GM19328 (cell line): ENCODE results near the gene CNPY2.
"Not testable (repeated sequence)": the region's sequence is repeated elsewhere in the genome, so short reads cannot be mapped to it uniquely, and the experiment has no call there.

ENCODE experiments used
- ATAC-seq: cut with Tn5 transposase; IDR thresholded peaks from one replicate; pipeline ENCODE4 v1.9.1; 2021; ENCODE audit warnings: mild to moderate bottlenecking, moderate library complexity; ENCODE audit not compliant: unreplicated experiment

Gene CNPY2

DNA sequence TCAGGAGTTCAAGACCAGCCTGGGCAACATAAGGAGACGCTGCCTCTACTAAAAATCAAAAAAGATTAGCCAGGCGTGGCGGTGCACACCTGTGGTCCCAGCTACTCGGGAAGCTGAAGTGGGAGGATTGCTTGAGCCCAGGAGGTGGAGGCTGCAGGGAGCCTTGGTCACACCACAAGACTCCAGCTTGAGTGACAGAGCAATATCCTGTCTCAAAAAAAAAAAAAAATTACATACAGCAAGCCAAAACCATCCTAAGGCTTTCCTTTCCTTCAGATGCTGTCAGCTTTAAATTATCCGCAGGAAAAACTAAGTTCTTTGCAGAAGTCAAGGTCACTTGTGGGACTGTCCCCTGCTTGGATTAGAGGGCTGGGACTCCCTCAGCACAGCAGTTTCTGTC is 17.0 kb downstream of the CNPY2 start:
- no peak for ATAC-seq

- no peak for ATAC-seq
These were observed 18.4 kb downstream of the CNPY2 start for GRCh38 chr12:56297400-56297799.

DNA sequence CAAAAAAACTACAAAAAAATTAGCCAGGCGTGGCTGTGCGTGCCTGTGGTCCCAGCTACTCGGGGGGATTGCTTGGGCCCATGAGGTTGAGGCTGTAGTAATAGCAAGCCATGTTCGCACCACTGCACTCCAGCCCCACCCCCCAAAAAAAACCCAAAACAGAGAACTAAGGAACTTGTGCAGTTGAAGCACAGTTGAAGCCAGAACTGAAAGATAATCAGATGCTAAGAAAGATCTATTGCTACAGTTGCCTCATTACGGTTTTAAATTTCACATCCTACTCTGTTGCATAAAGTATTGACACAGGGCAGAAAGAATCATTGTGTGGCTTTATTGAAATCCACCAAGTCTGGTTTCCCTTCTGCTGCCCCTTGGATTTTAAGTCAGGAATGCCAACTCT is 19.5 kb downstream of the CNPY2 start:
- ATAC-seq: no peak

DNA sequence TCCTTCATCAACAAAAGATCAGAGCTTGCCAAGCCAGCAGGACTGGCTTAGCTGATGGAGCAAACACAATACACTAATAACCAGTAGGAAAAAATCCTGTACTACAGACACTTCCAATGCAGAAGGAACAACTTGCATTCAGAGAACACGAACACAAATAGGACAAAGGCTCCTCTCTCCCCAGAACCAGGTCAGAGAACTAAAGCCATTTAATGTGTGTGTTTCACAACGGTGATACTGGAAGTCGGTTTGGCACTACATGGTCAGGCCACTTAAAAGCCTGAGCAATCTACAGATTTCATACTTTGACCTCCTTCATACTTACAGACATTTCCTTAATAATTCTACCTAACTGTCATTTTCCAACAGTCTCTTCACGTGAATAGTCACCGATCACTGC is 22.0 kb downstream of the CNPY2 start:
- ATAC-seq: no peak

DNA sequence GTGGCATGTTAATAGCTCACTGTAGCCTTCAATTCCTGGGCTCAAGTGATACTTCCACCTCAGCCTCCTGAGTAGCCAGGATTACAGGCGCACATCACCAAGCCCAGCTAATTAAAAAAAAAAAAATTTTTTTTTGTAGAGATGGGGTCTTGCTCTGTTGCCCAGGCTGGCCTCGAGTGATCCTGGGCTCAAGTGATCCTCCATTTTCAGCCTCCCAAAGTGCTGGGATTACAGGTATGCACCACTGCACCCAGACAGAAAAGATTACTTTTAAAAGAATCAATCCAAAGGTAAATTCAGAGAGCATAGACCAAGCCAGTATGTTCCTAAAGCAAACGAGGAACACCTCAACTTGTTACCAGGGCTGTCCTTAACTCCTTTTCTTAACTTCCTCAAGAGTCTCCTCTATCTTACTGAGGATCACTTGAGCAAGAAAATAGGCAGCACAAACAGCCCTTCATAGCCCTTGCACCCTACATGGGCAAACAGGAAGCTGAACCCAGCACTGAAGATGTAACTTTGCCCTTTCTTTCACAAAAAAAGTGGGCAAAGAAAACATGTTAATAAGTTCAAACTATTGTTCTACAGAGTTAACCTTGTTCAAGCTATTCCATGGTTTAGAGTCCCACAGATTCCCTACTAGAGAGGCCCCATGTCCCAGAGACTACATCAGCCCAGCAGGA is 26.9 kb downstream of the CNPY2 start:
- ATAC-seq: no peak

- ATAC-seq: no peak
These were observed 29.6 kb downstream of the CNPY2 start for GRCh38 chr12:56286044-56286830.

- ATAC-seq: not testable (repeated sequence)
These were observed 31.5 kb downstream of the CNPY2 start for GRCh38 chr12:56284263-56284662.

DNA sequence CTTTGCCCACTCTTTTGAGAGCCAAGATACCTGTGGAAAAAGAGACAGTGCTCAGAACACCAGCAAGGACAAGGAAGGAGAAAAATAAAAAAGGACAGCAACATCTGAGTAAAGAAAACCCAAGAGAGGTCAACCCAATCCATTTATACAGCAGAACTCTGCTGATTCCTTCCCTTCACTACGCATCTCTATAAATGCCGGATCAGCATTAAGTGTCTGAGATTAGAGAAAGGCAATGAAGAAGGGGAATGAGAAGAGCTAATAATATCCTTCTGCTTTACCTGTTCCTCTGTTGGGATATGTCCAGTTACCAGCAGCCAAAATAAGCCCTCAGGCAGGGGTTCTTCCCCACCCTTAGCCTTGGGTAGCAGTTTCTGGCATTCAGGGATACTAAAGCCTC is 33.2 kb downstream of the CNPY2 start:
- ATAC-seq: no peak

GRCh38 chr12:56282030-56282429 is 33.8 kb downstream of the CNPY2 start:
- ATAC-seq: no peak

DNA sequence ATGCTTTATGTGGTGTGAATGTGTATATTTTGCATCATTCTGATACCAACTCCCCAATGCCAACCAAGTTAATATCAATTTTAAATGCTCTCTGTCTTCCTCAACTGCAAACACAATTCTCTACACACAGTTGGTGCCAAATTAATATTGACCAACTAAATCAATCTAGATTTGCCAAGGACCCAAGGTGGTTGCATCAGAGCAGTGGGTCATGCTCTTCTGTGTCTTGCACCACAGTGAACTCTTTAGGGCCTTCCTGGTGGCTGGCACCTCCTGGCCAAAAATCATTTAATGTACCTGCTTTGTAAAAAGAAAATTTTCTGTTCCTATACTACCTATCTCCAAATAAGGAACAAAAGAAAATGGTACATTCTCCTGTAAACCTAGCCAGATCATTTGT is 34.9 kb downstream of the CNPY2 start:
- no peak for ATAC-seq

- ATAC-seq: no peak
These were observed 36.9 kb downstream of the CNPY2 start for GRCh38 chr12:56278905-56279304.

DNA sequence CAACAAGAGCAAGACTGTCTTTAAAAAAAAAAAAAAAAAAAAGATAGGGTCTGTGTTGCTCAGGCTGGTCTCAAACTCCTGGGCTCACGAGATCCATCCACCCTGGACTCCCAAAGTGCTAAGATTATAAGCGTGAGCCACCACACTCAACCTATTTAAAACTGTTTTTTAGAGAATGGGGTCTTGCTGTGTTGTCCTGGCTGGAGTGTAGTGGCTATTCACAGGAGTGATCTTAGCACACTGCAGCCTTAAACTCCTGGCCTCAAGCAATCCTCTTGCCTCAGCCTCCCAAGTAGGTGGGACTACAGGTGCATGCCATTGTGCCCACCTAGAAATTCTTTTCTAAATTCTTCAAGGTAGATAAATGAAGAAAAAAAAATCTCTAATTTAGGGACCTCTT is 41.5 kb downstream of the CNPY2 start:
- no peak for ATAC-seq

GRCh38 chr12:56272468-56272867 is 43.3 kb downstream of the CNPY2 start:
- not testable (repeated sequence) for ATAC-seq

- no peak for ATAC-seq
These were observed 44.8 kb downstream of the CNPY2 start for GRCh38 chr12:56271031-56271430.

DNA sequence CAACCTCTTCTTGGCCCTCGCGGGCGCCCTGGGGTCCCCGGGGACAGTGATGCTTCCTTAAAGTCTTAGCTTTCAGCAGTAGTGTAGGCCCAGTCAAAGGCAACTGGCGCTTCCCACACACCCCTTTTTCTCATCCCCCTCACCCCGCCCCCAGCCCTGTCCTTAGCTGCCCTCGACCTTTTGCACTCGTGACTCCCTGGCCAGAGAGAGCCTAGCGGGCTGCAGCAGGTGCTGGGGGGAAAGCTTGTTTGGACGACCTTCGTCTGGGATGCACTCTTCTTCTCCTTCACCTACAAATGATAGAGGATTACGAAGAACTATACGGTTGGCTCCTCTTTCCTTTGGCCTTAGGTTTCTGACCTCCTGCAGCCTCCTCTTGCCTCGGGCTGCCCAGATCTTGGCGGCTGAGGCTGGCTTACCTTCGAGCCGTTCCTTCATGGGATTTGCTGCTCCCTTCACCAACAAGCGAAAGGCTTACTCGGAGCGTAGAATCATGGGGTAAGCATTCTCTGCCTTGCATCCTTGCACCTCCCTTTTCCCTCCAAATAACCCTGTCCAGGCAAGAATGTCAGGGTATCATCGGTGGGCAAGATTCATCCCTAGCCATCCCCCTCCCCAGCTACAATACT is 48.2 kb downstream of the CNPY2 start:
- ATAC-seq: peak; percentile 11

DNA sequence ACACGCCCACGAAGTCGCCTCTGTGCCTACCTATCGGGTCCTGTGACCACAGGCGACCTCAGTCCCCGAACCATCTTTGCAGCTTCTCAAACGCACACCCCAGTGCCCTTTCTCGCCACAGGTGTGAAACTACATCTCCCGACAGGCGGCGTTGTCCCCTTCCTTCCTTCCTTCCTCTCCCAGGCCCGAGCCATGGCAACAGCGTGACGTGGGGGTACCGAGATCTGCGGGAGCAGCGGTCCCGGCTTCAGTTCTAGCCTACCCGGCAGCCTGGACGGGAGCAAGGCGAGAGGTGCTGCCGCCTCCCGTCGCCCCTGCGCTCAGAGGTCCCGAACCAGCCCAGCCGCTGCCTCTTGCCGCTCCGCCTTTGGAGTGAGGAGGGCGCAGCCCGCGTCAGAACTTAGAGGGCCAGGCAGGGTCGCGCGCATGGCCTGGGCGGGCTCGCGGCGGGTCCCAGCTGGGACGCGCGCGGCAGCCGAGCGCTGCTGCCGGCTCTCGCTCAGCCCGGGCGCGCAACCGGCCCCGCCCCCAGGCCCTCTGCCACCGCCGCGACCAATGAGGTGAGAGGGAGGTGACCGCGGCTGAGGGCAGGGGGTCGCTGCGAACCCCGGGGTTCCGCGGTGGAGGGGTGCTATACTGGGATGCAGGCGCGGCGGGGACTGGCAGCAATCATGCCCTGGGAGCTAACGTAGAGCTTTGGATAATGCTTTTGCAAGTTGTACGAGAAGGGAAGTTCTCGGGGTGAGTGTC is 48.9 kb downstream of the CNPY2 start, which contains the start of gene COQ10A:
Gene COQ10A, plus strand, starts transcription at position 250 of the 750 bp plus-strand sequence. Its CDS starts 177 bp downstream, at position 427.
- peak; percentile 85 for ATAC-seq

GRCh38 chr12:56266068-56266692 is 49.6 kb downstream of the CNPY2 start:
- not testable (repeated sequence) for ATAC-seq

DNA sequence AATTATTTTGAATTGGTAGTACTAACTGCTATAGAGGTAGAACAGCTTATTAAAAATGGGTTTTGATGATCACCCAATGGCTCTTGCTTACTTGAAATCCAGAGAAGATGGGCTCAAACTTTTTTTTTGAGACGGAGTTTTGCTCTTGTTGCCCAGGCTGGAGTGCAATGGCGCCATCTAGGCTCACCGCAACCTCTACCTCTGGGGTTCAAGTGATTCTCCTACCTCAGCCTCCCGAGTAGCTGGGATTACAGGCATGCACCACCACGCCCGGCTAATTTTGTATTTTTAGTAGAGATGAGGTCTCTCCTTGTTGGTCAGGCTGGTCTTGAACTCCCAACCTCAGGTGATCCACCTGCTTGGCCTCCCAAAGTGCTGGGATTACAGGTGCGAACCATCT is 52.8 kb downstream of the CNPY2 start:
- not testable (repeated sequence) for ATAC-seq

GRCh38 chr12:56261503-56262232 is 54.1 kb downstream of the CNPY2 start:
- ATAC-seq: no peak

- no peak for ATAC-seq
These were observed 54.9 kb downstream of the CNPY2 start for GRCh38 chr12:56260921-56261320.
